Liver (tissue), 9 donors: ENCODE results near the gene PRSS33. TPM values are rescaled to one million over a fixed set of nuclear protein-coding genes. Genes with fewer than 3 reads are reported as not detected.

ENCODE experiments used
- DNase-seq: peaks from one replicate; pipeline ENCODE4 v3.0.0-alpha.2; 2017; ENCODE audit warnings: low spot score
- H3K27ac ChIP-seq, 2 donors: one replicate each; pipeline ENCODE4 v1.7.0; 2013; ENCODE audit warnings: inconsistent platforms in 2 of 2, low read length in 2 of 2, control low read depth in 1 of 2, low read depth in 1 of 2, mild to moderate bottlenecking in 1 of 2
- H3K27me3 ChIP-seq, 4 donors: one replicate each; pipeline versions ENCODE4 v1.6.1 to v1.7.0; 2013; ENCODE audit warnings: low read length in 3 of 4, inconsistent platforms in 1 of 4, mild to moderate bottlenecking in 1 of 4, moderate library complexity in 1 of 4; ENCODE audit not compliant: control insufficient read depth in 4 of 4, insufficient read depth in 4 of 4
- H3K36me3 ChIP-seq, 4 donors: one replicate each; pipeline versions ENCODE4 v1.6.1 to v1.7.0; 2013; ENCODE audit warnings: low read length in 3 of 4, mild to moderate bottlenecking in 3 of 4, low read depth in 1 of 4, moderate library complexity in 1 of 4; ENCODE audit not compliant: control insufficient read depth in 4 of 4, insufficient read depth in 3 of 4
- H3K4me1 ChIP-seq, 4 donors: one replicate each; pipeline versions ENCODE4 v1.6.1 to v1.7.0; 2013; ENCODE audit warnings: low read length in 3 of 4, mild to moderate bottlenecking in 3 of 4, moderate library complexity in 1 of 4; ENCODE audit not compliant: control insufficient read depth in 4 of 4, insufficient read depth in 4 of 4
- H3K4me3 ChIP-seq, 3 donors: one replicate each; pipeline versions ENCODE4 v1.6.1 to v1.7.0; 2013; ENCODE audit warnings: low read length in 3 of 3, control low read depth in 1 of 3, low read depth in 1 of 3, mild to moderate bottlenecking in 1 of 3
- H3K9ac ChIP-seq, 2 donors: one replicate each; pipeline ENCODE4 v1.7.0; 2013; ENCODE audit warnings: low read length in 2 of 2, mild to moderate bottlenecking in 2 of 2, moderate library complexity in 2 of 2, control low read depth in 1 of 2, low read depth in 1 of 2
- H3K9me3 ChIP-seq, 4 donors: one replicate each; pipeline versions ENCODE4 v1.6.1 to v1.7.0; 2013; ENCODE audit warnings: low read length in 3 of 4; ENCODE audit not compliant: control insufficient read depth in 4 of 4
- ATF3 ChIP-seq: IDR thresholded peaks from 2 replicates; pipeline ENCODE4 v1.6.1; 2016; ENCODE audit warnings: antibody characterized with exemption
- CTCF ChIP-seq: fragments of 150-350 bp; IDR thresholded peaks from 2 replicates; pipeline ENCODE4 v1.5.1; 2017; ENCODE audit warnings: improper control_type of control experiment, low read depth, low read length; ENCODE audit not compliant: missing input control
- EGR1 ChIP-seq, 2 donors: IDR thresholded peaks; 2 replicates each; pipeline ENCODE4 v1.6.1; 2016 to 2018; ENCODE audit warnings: antibody characterized with exemption in 2 of 2, low read depth in 2 of 2
- FOXA1 ChIP-seq: IDR thresholded peaks from 2 replicates; pipeline ENCODE4 v1.6.1; 2016; ENCODE audit warnings: antibody characterized with exemption
- FOXA2 ChIP-seq: IDR thresholded peaks from 2 replicates; pipeline ENCODE4 v1.6.1; 2016; ENCODE audit warnings: antibody characterized with exemption
- GABPA ChIP-seq, 2 donors: IDR thresholded peaks in 1 of 2; conservative IDR thresholded peaks in 1 of 2; 2 replicates each; pipeline ENCODE4 v1.6.1; 2016; ENCODE audit warnings: antibody characterized with exemption in 2 of 2, mild to moderate bottlenecking in 1 of 2, moderate library complexity in 1 of 2
- HNF4A ChIP-seq, 2 donors: conservative IDR thresholded peaks; 2 replicates each; pipeline ENCODE4 v1.6.1; 2016; ENCODE audit warnings: antibody characterized with exemption in 2 of 2, mild to moderate bottlenecking in 2 of 2
- HNF4G ChIP-seq: IDR thresholded peaks from 2 replicates; pipeline ENCODE4 v1.6.1; 2016; ENCODE audit warnings: antibody characterized with exemption
- JUND ChIP-seq, 2 donors: IDR thresholded peaks; 2 replicates each; pipeline ENCODE4 v1.6.1; 2016; ENCODE audit warnings: antibody characterized with exemption in 2 of 2
- MAX ChIP-seq: IDR thresholded peaks from 2 replicates; pipeline ENCODE4 v1.6.1; 2016; ENCODE audit warnings: antibody characterized with exemption
- NR2F2 ChIP-seq: IDR thresholded peaks from 2 replicates; pipeline ENCODE4 v1.6.1; 2016; ENCODE audit warnings: antibody characterized with exemption
- RAD21 ChIP-seq, 2 donors: IDR thresholded peaks; 2 replicates each; pipeline ENCODE4 v1.6.1; 2016; ENCODE audit warnings: antibody characterized with exemption in 2 of 2, mild to moderate bottlenecking in 2 of 2
- REST ChIP-seq: IDR thresholded peaks from 2 replicates; pipeline ENCODE4 v1.6.1; 2016; ENCODE audit warnings: antibody characterized with exemption, mild to moderate bottlenecking
- RXRA ChIP-seq, 2 donors: IDR thresholded peaks; 2 replicates each; pipeline ENCODE4 v1.6.1; 2017 to 2018; ENCODE audit warnings: antibody characterized with exemption in 2 of 2, mild to moderate bottlenecking in 1 of 2
- SP1 ChIP-seq: IDR thresholded peaks from 2 replicates; pipeline ENCODE4 v1.6.1; 2018; ENCODE audit warnings: antibody characterized with exemption, mild to moderate bottlenecking
- TAF1 ChIP-seq: conservative IDR thresholded peaks from 2 replicates; pipeline ENCODE4 v1.6.1; 2016; ENCODE audit warnings: antibody characterized with exemption, mild to moderate bottlenecking
- YY1 ChIP-seq: IDR thresholded peaks from 2 replicates; pipeline ENCODE4 v1.6.1; 2016; ENCODE audit warnings: antibody characterized with exemption, mild to moderate bottlenecking
- ZBTB33 ChIP-seq: IDR thresholded peaks from 2 replicates; pipeline ENCODE4 v1.6.1; 2016; ENCODE audit warnings: antibody characterized with exemption
- WGBS: extraction: QIAGEN DNeasy Blood & Tissue Kit; methylation state at CpG from one replicate; pipeline ENCODE4 v1.1.7; 2013; 5-methylcytosine and 5-hydroxymethylcytosine counted together
- polyA plus RNA-seq, 2 donors: library from polyadenylated mRNA; stranded (reverse) in 1 of 2; unstranded in 1 of 2; fragments of 200-250 nt in 1 of 2; fragments of >200 nt in 1 of 2; fragmentation: Nextera tagmentation in 1 of 2; extraction: Ambion mirVana in 1 of 2; gene quantifications; one replicate each; pipeline versions ENCODE4 v1.2.1 to v1.2.3, GENCODE V29; 2013 to 2015
- total RNA-seq, 2 donors: library from RNA; depleted of rRNA; stranded (reverse); fragments of >200 nt; gene quantifications; one replicate each; pipeline ENCODE4 v1.2.3, GENCODE V29; 2014
- donor health status: healthy.
- donor health status: healthy.
- donor health status: healthy.
- donor health status: healthy.
- donor health status: healthy.

PRSS33 gene
- total and polyA plus RNA-seq, 4 donors: not detected

GRCh38 chr16:2761472-2761871, 25.9 kb downstream of the PRSS33 start:
- no peak overlapping the region for H3K4me3 ChIP-seq
- H3K9me3 ChIP-seq: no peaks in the 10 kb centered on the region
- WGBS: 99% methylated on average over 10 of the region's 10 CpGs
- H3K9ac ChIP-seq: no peak overlapping the region
- TF ChIP-seq HNF4A (conservative IDR thresholded peaks at IDR 0.05) (no peak), FOXA2 (no peak), EGR1 (IDR thresholded peaks at IDR 0.05; ENCODE audit: low read depth in 2 of 2) (no peak), FOXA1 (no peak), GABPA (IDR thresholded peaks at IDR 0.05 in 1 of 2, conservative IDR thresholded peaks at IDR 0.05 in 1 of 2) (no peak), HNF4G (no peak), MAX (no peak), RAD21 (IDR thresholded peaks at IDR 0.05) (no peak), REST (no peak), TAF1 (no peak), NR2F2 (no peak), YY1 (no peak)
- DNase-seq: no peak
- peaks cover 0 to 10% (median 5%) of the 10 kb centered on the region in 4 donors for H3K4me1 ChIP-seq
- H3K36me3 ChIP-seq: peaks cover 38 to 96% (median 89%) of the 10 kb centered on the region in 4 donors
- H3K27me3 ChIP-seq: no peaks in the 10 kb centered on the region
- no peak overlapping the region for H3K27ac ChIP-seq

- no peak overlapping the region for H3K27ac ChIP-seq
- peaks cover 20 to 56% (median 54%) of the 10 kb centered on the region in 4 donors for H3K36me3 ChIP-seq
- H3K4me3 ChIP-seq: no peak overlapping the region
- no peaks in the 10 kb centered on the region for H3K9me3 ChIP-seq
- DNase-seq: no peak
- TF ChIP-seq FOXA2: no peak
- TF ChIP-seq HNF4A (conservative IDR thresholded peaks at IDR 0.05): no peak
- TF ChIP-seq NR2F2: no peak
- TF ChIP-seq TAF1: no peak
- no peak for TF ChIP-seq ZBTB33
- no peak for TF ChIP-seq RXRA (IDR thresholded peaks at IDR 0.05)
- no peak for TF ChIP-seq ATF3
- TF ChIP-seq CTCF: no peak
- TF ChIP-seq REST: no peak
- TF ChIP-seq YY1: no peak
- no peak for TF ChIP-seq GABPA (IDR thresholded peaks at IDR 0.05 in 1 of 2, conservative IDR thresholded peaks at IDR 0.05 in 1 of 2)
- no peak for TF ChIP-seq EGR1 (IDR thresholded peaks at IDR 0.05; ENCODE audit: low read depth in 2 of 2)
- TF ChIP-seq MAX: no peak
- TF ChIP-seq RAD21 (IDR thresholded peaks at IDR 0.05): no peak
- TF ChIP-seq JUND (IDR thresholded peaks at IDR 0.05): no peak
- TF ChIP-seq HNF4G: no peak
- no peak for TF ChIP-seq FOXA1
- no peak for TF ChIP-seq SP1
- H3K27me3 ChIP-seq: no peaks in the 10 kb centered on the region
- H3K9ac ChIP-seq: no peak overlapping the region
- H3K4me1 ChIP-seq: peaks cover 8 to 38% (median 25%) of the 10 kb centered on the region in 4 donors
- WGBS: 90% methylated on average over 11 of the region's 11 CpGs
Observed at GRCh38 chr16:2757344-2757743, 30.0 kb downstream of the PRSS33 start.
